ENCODE measurements around the gene C1QTNF6. TPM values are rescaled to one million over a fixed set of nuclear protein-coding genes. Genes with fewer than 3 reads are reported as not detected.

C1QTNF6 gene
- total RNA-seq, 1 donor from 2014 or later = 5.3 TPM

DNA sequence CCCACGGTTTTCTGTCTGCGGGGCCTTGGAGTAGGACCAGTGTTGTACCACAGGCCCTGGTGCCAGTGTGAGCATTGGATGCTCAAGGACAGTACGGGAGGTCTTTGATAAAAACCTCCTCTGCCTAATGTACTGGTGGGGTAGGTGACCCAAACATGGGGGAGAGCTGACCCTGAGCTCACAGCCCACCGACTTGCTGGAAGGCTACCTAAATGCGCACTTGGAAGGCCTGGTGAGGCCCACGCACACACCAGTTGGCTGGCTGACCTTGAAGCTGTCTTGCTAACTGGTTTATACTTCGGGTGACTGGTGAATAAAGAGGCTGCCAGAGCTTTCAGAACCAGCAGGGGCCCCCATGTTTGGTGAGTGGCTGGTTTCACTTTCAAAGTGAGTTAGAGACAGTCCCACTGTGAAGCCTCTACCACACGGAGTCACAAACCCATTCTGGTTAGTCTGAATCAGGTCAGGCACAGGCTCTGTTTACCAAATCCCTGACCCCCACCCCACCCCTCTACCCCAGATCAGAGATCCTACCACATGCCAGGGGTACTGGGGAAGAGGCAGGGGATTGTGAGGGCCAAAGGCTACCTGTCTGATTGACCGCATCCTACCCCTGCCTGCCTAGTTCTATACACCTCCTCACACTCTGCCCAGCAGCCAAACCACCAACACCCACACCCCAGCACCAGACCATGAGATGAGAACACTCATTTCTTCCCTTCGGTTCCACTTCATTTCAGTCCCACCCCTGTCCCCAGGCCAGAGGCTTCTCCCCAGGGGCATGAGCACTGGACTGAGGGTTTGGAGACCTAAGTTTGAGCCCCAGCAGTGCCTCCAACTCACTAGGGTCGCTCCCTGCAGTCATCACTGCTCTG is 25.6 kb downstream of the C1QTNF6 start:
- no peak for DNase-seq

DNA sequence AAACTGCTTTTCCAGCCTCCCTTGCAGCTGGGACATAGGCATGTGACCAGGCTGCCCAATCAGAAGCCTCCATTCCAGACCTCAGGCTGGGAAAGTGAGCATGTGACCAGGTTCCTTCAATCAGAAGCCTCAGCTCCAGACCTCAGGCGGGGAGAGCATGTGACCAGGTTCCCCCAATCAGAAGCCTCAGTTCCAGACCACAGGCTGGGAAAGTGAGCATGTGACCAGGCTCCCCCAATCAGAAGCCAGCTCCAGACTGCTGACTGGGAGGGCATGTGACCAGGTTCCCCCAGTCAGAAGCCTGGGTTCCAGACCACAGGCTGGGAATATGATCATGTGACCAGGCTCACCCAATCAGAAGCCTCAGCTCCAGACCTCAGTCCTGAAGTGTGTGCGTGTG is 26.6 kb downstream of the C1QTNF6 start:
- no peak for DNase-seq

DNA sequence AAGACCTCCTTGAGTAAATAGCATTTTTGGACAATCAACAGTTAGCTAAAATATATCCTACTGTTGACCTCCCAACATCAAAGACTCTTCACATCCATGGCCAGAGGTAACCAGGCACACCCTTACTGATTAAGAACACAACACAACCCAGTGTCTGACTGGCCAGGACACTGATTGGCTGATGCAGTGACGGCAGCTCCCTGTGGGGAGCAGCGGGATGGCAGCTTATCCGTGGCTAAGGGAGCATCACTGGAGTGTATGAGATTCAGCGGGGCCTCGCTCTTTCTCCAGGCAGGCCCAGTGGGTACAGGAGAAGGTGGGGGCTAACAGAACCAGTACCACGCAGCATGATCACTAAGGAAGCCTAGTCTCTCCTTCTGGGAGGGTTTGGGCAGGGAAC is 28.0 kb downstream of the C1QTNF6 start:
- no peak for DNase-seq

DNA sequence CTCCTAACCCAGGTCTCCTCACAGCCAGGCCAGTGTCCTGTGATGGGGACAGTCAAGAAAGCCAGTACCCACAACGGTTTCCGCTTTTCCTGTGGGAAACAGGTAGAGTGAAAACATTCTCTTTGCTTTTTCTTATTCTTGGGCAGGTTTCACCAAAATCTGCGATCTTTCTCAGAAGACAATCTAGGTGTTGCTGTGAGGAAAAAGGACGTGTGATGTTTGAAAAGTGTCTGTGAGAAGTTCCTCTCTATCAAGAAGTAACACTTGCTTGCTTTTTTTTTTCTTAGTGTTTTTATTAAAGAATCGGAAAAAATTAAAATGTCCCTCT is 29.1 kb downstream of the C1QTNF6 start:
- no peak for DNase-seq

DNA sequence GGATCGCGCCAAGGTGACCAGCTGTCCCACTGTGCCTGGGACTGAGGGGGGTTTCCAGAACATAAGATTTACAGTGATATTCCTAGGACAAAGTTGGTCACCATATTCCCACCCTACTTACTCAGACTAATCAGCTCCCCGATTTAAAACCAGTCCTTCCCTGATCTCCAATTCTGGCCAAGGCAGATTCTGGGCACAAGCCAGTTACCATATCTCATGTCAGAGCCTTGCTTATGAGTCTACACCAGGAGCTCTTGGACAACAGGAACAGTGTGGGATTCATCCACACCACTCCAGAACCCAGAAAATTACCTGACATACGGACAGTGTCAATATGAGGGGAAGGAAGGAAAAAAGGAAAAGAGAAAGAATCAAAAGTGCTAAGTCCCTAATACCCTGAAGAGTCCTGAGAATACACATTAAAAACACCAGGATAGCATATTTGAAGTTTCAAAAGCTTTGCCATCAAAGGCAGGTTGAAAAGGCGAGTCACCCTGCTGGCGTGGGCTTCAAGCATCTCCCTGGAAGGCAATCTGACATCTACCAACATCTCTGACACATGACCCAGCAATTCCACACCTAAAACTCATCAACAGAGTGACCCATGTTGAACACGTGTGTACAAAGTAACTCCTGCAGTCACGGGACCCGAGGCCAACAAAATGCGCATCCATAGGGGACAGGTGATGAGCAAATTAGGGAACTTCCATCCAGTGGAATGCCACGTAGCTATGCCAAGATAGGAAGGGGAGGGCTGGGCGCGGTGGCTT is 30.3 kb downstream of the C1QTNF6 start:
- DNase-seq = no peak

DNA sequence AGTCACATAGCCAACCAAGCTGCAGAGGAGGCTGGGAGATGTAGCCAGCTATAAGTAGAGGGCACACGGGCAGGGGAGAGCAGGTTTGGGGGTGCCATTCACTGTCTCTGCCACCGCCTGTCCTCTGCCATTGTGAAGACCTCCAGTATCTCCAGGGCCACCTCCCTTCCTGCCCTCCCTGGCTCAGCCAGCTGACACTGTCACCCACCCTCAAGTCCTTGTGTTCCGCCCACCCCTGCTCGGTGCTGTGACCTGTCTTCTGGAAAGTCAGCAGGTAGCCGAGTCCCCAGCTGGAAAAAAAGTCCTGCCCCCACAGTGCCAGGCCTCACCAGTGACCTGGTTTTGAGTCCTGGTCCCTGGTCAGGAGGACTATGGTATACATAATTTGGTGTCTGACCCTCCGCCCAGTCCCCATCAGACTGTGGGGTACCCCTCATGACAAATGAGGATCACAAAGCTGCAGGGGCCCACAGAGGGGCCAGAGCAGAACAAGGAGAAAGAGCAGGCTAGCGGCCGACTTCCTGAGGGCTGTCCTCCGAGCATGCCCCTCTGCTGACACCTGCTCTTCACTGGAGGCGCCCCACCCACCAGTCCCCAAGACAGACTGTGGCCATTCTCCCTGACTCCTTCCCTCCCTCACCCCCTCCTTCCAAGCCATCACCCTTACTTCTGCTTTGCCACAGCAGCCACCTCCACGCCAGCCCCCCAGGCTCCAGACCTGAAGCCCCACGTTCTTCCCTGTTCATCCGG is 31.2 kb downstream of the C1QTNF6 start:
- DNase-seq = no peak

DNA sequence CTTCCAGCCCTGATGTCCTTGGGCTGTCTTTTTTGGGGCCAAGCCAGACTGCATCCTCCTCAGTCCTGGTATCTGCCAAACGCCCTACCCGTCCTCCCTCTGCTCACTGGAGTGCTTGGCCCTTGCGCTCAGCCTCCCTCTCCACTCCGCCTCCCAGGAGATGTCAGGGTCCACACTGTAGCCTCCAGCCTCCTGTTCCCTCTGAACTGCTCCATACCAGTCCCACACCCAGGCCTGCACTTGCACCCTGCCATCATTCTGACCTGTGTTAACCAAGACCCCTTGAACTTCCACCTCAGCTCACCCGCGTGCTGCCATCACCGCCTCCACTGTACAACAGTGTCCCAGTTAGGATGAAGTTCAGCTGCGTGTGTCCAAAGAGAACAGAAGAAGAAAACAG is 32.1 kb downstream of the C1QTNF6 start:
- DNase-seq = no peak

DNA sequence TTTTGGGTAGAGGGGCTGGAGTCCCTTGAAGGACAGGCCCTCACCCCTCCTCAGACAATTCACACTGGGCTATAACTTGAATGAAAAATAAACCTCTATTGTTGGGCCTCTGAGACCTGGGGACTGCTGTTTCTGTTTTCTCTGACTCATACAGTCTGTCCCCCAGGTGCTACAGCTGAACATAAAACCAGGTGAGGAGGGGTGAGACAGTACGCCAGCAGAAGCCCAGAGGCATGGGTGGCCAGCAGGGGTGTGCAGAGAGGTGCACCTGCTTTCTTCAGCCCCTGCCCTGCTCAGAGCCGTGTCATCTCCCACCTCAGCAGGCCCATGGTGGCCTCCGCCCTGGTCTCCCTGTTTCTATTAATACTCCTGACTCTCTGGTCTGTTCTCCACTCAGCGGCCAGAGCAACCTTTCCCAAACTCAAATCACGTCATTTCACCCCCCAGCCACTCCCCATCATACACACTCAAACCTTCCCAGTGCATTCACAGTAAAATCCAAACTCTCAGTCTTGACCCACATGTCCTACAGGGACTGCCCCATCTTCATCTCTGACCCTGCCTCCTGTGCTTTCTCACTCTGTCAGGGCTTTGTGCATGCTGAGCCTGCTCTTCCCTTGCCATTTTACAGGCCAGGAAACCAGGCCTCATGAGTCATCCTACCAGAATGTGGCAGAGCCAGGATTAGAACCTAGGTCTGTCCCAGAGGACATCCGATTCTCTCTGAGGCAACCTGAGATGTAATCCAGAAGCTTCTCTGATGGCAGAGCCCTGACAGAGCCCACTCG is 32.9 kb downstream of the C1QTNF6 start:
- DNase-seq = no peak

DNA sequence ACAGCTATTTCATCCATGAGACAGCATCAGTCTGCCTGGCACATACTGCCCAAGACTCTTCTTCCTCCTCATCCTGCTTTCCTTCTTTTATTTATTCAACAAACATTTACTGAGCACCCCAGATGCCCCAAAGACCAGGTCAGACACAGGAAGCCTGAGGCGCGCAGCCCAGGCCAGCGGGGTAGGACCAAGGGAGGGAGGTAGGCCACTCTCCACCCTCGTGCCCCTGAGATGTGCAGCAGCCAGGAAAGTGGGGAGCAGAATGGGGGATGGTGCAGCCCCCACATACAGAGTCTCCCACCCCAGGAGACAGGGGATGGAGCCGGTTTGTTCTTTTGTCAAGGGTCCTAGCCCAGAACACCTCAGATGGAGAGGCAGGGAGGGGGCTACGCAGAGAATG is 34.1 kb downstream of the C1QTNF6 start:
- no peak for DNase-seq

DNA sequence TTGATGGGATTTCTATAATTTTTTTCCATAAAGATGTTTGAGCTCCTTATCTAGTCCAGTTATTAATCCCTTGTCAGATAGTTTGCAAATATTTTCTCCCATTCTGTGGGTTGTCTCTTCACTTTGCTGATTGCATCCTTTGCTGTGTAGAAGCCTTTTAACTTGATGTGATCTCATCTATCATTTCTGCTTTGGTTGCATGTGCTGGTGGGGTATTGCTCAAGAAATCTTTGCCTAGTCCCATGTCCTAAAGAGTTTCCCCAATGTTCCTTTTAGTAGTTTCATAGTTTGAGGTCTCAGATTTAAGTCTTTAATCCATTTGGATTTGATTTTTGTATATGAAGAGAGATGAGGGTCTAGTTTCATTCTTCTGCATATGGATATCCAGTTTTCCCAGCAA is 36.6 kb downstream of the C1QTNF6 start:
- DNase-seq = no peak

DNA sequence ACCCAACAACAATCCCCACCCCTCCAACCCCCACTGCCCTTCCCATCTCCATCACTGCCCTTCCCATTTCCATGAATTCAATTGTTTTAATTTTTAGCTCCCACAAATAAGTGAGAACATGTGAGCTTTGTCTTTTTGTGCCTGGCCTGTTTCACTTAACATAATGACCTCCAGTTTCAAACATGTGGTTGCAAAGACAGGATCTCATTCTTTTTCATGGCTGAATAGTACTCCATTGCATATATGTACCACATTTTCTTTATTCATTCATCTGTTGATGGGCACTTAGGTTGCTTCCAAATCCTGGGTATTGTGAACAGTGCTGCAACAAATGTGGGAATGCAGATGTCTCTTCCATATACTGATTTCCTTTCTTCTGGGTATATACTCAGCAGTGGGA is 37.3 kb downstream of the C1QTNF6 start:
- DNase-seq = no peak

DNA sequence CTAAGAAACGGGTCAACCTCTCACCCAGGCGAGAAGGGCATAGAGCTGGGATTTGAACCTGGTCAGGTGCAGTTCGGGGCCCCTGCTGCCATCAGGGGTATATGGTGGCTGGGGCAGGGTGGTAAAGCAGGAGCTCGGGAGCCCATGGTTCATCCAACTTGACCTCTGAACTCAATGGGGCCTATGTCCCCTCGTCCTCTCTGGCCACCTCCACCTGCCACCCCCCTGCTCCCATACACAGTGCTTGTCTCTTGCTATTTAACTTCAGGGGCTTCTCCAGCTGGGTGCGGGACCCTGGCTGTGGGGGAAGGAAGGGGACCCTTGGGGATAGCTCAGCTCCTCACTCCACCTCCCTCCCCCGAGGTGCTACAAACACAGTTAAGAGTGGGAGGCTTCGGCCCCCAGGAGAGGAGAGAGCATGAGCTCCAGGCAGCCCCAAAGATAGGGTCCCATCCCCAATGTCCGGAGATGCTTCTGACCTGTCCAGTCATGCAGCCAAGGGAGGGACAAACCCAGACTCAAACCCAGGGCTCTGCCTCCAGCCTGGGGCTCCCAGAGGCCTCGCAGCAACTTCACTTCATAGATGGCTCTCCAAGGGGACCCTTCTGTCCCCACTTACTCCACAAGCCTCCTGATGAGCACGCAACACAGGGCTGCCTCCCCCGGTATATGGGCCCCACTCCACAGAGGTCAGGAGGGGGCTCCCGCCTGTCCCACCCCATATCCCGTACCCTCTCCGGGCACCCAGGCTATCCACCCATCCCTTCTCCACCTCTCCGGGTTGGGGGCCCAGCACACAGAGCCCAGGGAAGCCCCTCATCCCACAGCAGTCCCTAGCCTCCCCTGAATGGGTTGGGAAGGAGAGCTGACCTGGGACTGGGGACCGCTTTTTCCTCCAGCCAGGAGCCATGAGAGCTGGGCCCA is 39.0 kb downstream of the C1QTNF6 start:
- no peak for DNase-seq

DNA sequence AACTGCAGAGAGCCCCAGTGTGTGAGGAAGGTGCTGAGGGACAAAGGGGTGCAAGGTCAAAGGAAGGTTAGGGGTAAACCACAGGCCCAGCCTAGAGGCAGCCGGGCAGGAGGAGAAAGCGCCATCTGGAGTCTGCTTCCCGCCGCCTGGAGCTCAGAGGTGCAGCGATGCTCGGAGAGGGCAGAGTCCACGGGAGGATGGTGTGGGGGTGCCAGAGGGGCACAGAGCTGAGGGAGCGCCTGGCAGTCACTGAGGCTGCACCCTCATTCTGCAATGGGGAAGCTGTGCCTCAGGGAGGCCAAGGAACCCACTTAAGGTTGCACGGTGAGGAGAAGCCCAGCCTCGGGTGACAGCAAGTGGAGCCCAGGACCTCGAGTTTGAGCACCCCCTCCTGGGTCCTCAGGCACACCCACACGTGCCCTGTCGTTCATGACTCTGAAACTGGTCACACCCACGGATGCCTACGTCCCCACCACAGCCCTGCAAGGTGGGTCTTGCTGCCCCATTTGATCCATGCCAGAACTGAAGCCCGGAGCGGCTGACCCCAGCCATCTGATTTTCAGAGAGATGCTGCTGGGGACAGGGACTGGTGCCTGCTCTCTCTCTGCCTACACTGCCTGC is 39.9 kb downstream of the C1QTNF6 start:
- DNase-seq = no peak

DNA sequence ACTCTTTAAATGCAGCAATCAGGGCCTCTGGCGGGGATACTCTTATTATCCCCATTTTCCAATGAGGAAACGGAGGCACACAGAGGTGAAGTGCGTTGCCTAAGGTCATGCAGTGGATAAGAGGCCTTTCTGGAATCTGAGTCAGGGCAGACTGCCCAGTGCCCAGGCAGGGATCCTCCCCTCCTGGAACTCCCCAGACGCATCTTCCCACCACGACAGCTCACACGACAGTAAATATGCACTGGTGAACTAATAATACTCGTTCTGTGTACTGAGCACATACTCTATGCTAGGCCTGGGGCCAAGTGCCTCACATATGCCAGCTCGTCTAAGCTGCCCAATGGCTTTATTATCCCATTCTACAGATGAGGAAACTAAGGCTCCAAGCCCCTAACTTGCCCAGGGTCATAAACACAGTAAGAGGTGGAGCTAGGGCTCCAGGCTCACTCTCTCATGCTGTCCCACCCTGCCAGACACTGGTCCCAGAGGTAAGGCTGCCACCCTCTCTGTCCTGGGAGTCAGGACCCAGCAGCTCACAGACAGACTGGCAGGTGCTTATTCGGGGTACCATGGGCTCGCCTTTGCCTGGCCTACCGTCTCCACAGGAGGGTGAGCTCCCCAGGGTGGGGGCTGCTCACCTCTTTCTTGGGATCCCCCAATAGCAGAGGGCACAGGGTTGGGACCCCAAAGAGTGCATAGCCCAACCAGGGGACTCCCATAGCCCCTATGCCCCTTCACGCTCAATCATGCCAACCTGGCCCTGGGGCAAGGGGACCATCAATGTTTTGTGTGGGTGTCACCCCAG is 40.7 kb downstream of the C1QTNF6 start:
- no peak for DNase-seq

DNA sequence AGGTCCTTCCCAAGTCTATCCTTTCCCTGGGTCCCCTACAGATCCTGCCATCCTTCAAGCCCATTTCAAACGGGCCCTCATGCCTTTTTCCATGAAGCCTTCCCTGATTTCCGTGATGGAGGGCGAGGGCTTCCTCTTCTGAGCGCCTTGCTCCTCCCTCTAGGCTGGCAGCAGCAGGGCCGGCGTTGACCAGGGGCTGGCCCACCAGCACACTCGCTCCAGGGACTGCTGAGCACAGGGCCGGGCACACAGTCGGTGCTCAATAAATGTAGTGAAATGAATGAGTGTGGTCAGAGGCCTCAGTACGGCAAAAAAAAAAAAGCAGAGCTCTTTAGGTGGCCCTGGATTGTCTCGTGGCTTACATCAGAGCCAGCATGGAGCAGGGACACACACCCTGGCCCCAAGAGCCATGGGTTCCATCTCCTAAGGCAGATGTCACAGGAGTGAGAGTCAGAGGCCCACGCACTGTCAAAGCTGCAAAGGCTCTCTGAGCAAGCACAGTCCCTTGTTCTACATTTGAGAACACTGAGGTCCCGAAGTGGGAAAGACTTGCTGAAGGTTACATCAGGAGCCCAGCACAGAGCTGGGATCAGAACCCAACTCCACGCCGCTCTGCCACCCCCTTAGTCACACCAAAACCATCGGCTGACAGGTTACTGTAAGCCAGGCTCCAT is 41.4 kb downstream of the C1QTNF6 start:
- no peak for DNase-seq

DNA sequence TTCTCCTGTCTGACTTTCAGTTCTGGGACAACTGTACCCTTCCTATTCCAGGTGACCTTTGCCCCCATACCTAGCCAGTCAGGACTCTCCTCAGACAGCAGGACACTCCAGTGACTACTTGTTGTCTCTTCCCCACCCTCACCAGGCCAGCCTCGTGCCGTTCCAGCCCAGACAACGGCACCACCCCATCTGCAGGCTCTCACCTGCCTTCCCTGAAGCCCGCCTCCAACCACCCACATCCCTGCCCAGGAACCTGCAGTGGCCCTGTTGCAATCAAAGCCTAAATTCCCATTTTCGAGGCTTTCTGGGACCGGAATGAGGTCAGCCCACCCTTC is 42.0 kb downstream of the C1QTNF6 start:
- DNase-seq = no peak

DNA sequence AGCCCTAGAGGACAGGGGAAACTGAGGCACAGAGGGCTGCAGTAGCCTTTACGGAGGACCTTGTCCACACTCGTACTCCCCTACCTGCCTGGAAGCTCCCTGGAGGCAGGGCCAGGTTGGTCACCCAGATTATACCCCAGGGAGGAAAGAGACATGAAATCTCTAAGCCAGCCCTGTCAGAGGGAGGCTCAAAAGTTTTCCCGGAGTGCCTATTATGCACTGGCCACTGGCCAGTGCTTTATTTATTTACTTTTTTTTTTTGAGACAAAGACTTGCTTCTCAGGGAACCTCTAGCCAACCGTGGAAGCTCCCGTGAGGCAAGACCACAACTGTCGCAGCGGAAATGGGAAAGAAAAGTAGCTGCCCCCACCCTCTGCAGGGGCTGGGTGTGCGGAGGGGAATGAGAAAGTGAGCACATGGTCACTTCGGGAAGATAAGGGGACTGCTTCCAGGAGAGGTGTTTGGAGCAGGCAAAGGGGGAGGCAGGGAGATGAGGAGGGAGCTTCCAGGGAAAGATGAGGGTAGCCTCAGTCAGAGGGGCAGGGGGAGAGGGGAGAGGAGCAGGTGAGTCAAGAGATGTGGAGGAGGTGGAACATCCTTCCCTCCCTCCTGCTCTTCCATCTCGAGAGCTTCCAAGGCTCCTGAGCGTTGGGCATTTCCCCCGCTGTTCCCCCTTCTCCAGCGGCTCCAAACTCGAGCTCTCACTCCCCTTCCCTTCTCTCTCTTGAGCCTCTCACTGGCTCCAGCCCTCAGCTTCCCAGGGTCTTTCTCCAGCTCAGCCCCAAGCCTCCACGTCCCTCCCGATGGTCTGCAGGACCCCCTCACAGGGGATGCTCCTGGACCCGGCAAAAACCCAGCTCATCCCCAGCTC is 42.6 kb downstream of the C1QTNF6 start:
- DNase-seq = no peak

DNA sequence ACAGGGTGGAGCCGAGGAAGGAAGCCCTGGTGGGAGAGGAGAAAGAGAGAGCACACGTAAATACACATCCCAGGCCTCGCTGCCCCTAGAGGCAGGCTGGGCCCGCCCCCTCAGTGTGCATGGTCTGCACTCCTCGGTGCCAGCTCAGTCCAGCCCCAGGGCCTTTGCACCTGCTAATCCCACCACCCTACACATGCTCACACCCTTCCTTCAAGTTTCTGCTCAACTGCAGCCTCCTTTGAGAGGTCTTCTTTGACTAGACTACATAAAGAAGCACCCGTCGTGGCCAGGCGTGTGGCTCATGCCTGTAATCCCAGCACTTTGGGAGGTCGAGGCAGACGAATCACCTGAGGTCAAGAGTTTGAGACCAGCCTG is 43.9 kb downstream of the C1QTNF6 start:
- no peak for DNase-seq

Measured in occipital lobe (tissue), 2 donors.